ENCODE results near the gene GNMT. TPM values are rescaled to one million over a fixed set of nuclear protein-coding genes. Genes with fewer than 3 reads are reported as not detected.

The GNMT gene
- polyA plus RNA-seq, 3 donors, result 0.17 to 7.8 (median 0.31) TPM

DNA sequence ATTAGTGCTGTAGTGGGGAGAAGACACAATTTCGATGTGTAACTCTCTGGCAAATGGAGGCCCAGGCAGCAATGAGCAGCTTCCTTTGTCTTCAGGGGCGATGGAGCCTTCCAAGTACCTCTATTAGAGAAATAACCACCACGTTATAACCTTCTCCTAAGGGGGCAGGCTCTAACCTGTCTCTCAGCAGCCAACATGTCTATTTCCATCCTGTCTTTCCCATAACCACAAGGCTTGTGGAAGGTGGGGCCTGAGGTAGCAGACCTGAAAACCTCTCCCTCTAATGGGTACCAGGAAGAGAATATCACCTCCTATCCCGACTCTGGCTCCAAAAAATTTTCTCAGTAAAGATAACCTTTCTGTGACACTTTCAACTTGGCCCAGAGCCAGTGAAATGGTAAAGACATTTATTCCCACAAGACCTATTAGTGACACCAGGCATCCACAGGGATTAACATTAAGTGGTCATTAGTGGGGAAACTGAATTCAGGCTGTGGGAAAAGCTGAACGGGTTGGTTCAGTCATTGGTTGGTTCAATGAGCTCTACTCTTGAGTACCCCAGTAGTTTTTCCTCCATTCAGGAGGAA is 14.5 kb downstream of the GNMT start:
- peaks cover 34% of the 10 kb centered on the region for H3K79me2 ChIP-seq (ENCODE audit: insufficient read depth, low read length)
- no peak overlapping the region for H3K4me2 ChIP-seq (replicated peaks; ENCODE audit: extremely low read depth, low read length, poor library complexity, severe bottlenecking)
- Mint-ChIP-seq H3K9me3 (peaks cover 0 to 1% (median 0%) of the 10 kb centered on the region in 7 donors), H3K27me3 (ENCODE audit: low read depth in 3 of 3) (no peaks in the 10 kb centered on the region), H3K36me3 (peaks cover 4 to 26% of the 10 kb centered on the region in 2 donors), H3K4me1 (peaks cover 37% of the 10 kb centered on the region), H3K4me3 (no peak overlapping the region), H3K27ac (peak overlapping the region in 1 of 7 donors; percentile 72)
- intact Hi-C loops (cut with micrococcal nuclease), result loop anchor here (5.0 kb wide), 3 partner anchors 37 to 43 kb away; partner anchors contain the start of genes KLHDC3 (in 2 of the 2) and MEA1 (in 2 of the 2)
- no peak overlapping the region for H2AFZ ChIP-seq (ENCODE audit: insufficient read depth, low read depth, low read length, poor library complexity, severe bottlenecking)
- WGBS (ENCODE audit: insufficient coverage), result 100% methylated on average over 3 of the region's 5 CpGs
- H3K4me3 ChIP-seq (replicated peaks in 1 of 3; ENCODE audit: low read depth in 2 of 3, low read length in 3 of 3), result no peak overlapping the region
- no peak for DNase-seq
- no peak overlapping the region for H3K27ac ChIP-seq (ENCODE audit: low read depth in 1 of 2, low read length in 2 of 2)
- peaks cover 28 to 34% of the 10 kb centered on the region in 2 donors for H3K4me1 ChIP-seq (ENCODE audit: control insufficient read depth in 1 of 2, insufficient read depth in 2 of 2, low read length in 2 of 2)
- H3K9me3 ChIP-seq (replicated peaks in 1 of 2; ENCODE audit: control insufficient read depth in 1 of 2, insufficient read depth in 1 of 2, low read length in 2 of 2), result no peaks in the 10 kb centered on the region
- H3K27me3 ChIP-seq (ENCODE audit: control insufficient read depth in 2 of 2, insufficient read depth in 2 of 2, low read length in 2 of 2), result no peaks in the 10 kb centered on the region
- TF ChIP-seq, protein P1, sequence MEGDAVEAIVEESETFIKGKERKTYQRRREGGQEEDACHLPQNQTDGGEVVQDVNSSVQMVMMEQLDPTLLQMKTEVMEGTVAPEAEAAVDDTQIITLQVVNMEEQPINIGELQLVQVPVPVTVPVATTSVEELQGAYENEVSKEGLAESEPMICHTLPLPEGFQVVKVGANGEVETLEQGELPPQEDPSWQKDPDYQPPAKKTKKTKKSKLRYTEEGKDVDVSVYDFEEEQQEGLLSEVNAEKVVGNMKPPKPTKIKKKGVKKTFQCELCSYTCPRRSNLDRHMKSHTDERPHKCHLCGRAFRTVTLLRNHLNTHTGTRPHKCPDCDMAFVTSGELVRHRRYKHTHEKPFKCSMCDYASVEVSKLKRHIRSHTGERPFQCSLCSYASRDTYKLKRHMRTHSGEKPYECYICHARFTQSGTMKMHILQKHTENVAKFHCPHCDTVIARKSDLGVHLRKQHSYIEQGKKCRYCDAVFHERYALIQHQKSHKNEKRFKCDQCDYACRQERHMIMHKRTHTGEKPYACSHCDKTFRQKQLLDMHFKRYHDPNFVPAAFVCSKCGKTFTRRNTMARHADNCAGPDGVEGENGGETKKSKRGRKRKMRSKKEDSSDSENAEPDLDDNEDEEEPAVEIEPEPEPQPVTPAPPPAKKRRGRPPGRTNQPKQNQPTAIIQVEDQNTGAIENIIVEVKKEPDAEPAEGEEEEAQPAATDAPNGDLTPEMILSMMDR (IDR thresholded peaks at IDR 0.05), result no peak
- peaks cover 14% of the 10 kb centered on the region for H4K20me1 ChIP-seq (ENCODE audit: insufficient read depth, low read length)
- peaks cover 0 to 8% of the 10 kb centered on the region in 2 donors for H3K36me3 ChIP-seq (replicated peaks in 1 of 2; ENCODE audit: control insufficient read depth in 1 of 2, insufficient read depth in 2 of 2, low read length in 2 of 2)
- no peak overlapping the region for H3K9ac ChIP-seq (ENCODE audit: insufficient read depth, low read length, poor library complexity, severe bottlenecking)

DNA sequence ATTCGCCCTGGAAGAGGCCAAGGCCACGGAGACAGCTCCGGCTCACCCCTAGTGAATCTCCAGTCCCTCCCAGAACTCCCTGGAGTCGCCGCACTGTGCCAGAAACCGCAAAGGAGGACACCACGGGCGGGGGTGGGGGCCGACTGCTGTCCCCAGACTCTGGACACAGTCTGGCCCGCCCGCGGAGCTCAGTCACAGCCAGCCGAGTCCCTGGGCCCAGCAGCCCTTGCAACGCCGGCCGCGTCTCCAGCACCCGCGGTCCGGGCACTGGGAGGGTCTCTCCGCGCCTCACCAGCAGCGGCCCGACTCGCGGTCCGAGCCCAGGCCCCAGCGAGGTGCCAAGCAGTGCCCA is 17.9 kb downstream of the GNMT start:
- TF ChIP-seq, protein P1 (IDR thresholded peaks at IDR 0.05), result no peak
- H3K36me3 ChIP-seq (replicated peaks in 1 of 2; ENCODE audit: control insufficient read depth in 1 of 2, insufficient read depth in 2 of 2, low read length in 2 of 2), result peaks cover 0 to 6% of the 10 kb centered on the region in 2 donors
- peaks cover 23 to 26% of the 10 kb centered on the region in 2 donors for H3K4me1 ChIP-seq (ENCODE audit: control insufficient read depth in 1 of 2, insufficient read depth in 2 of 2, low read length in 2 of 2)
- H3K4me3 Mint-ChIP-seq, result peak overlapping the region; percentile 86 to 91
- H3K4me1 Mint-ChIP-seq, result peaks cover 31% of the 10 kb centered on the region
- H3K9me3 ChIP-seq (replicated peaks in 1 of 2; ENCODE audit: control insufficient read depth in 1 of 2, insufficient read depth in 1 of 2, low read length in 2 of 2), result no peaks in the 10 kb centered on the region
- intact Hi-C loops (cut with micrococcal nuclease), result loop anchor here (5.0 kb wide), 3 partner anchors 34 to 46 kb away; partner anchors contain the start of genes KLHDC3 (in 2 of the 2) and MEA1 (in 2 of the 2)
- WGBS (ENCODE audit: insufficient coverage), result 1% methylated on average over 28 of the region's 28 CpGs
- no peaks in the 10 kb centered on the region for H3K9me3 Mint-ChIP-seq
- H3K9ac ChIP-seq (ENCODE audit: insufficient read depth, low read length, poor library complexity, severe bottlenecking), result peak overlapping the region; percentile 97
- H3K4me2 ChIP-seq (replicated peaks; ENCODE audit: extremely low read depth, low read length, poor library complexity, severe bottlenecking), result peak overlapping the region; percentile 97
- no peak for DNase-seq
- H3K27me3 Mint-ChIP-seq (ENCODE audit: low read depth in 3 of 3), result no peaks in the 10 kb centered on the region
- no peaks in the 10 kb centered on the region for H3K27me3 ChIP-seq (ENCODE audit: control insufficient read depth in 2 of 2, insufficient read depth in 2 of 2, low read length in 2 of 2)
- peaks cover 4 to 18% of the 10 kb centered on the region in 2 donors for H3K36me3 Mint-ChIP-seq
- H4K20me1 ChIP-seq (ENCODE audit: insufficient read depth, low read length), result peaks cover 6% of the 10 kb centered on the region
- peak overlapping the region in 6 of 7 donors; percentile 57 to 92 (median 88) for H3K27ac Mint-ChIP-seq
- H3K27ac ChIP-seq (ENCODE audit: low read depth in 1 of 2, low read length in 2 of 2), result peak overlapping the region; percentile 47 to 93
- peak overlapping the region; percentile 99 for H2AFZ ChIP-seq (ENCODE audit: insufficient read depth, low read depth, low read length, poor library complexity, severe bottlenecking)
- H3K79me2 ChIP-seq (ENCODE audit: insufficient read depth, low read length), result peaks cover 34% of the 10 kb centered on the region
- H3K4me3 ChIP-seq (replicated peaks in 1 of 3; ENCODE audit: low read depth in 2 of 3, low read length in 3 of 3), result peak overlapping the region; percentile 70 to 92 (median 91)
